H1 (cell line): ENCODE results near the gene IZUMO4. TPM values are rescaled to one million over a fixed set of nuclear protein-coding genes. Genes with fewer than 3 reads are reported as not detected.
A peak's percentile ranks its signal among the peaks of the same experiment; 100 is the strongest.

Experiments used
- CTCF ChIA-PET: fragments of 300-600 bp; sonication (Branson Sonifier 250); formaldehyde crosslinking; loops from one replicate; lab custom pipeline; 2021; ENCODE audit not compliant: partially characterized antibody; lab: Charles Lee
- POLR2A ChIA-PET: fragments of 300-600 bp; sonication (Branson Sonifier 250); formaldehyde crosslinking; loops from one replicate; lab custom pipeline; 2021; ENCODE audit warnings: inconsistent platforms; ENCODE audit not compliant: partially characterized antibody; lab: Charles Lee
- DNase-seq, 2 experiments: peaks; one replicate each; pipeline versions ENCODE4 v3.0.0 to v3.0.0-alpha.2; 2010 to 2022; ENCODE audit warnings: low spot score in 2 of 2, low read depth in 1 of 2, mixed read lengths in 1 of 2
- FAIRE-seq: peaks from 2 replicates; lab custom pipeline; 2011; peaks lifted over from hg19 to GRCh38; lab: Jason Lieb, UNC
- H2AFZ ChIP-seq: 2 replicates; pipeline ENCODE4 v1.8.1; 2012; ENCODE audit warnings: low read length, inconsistent platforms
- H2AK5ac ChIP-seq: 2 replicates; pipeline ENCODE4 v1.6.1; 2013; ENCODE audit warnings: low read depth, low read length
- H2BK120ac ChIP-seq: replicated peaks from 2 replicates; pipeline ENCODE3; 2013; ENCODE audit warnings: low read depth, low read length, inconsistent platforms
- H2BK12ac ChIP-seq: 2 replicates; pipeline ENCODE4 v1.6.1; 2013; ENCODE audit warnings: low read depth, low read length
- H2BK15ac ChIP-seq: 2 replicates; pipeline ENCODE4 v1.6.1; 2013; ENCODE audit warnings: low read length
- H2BK20ac ChIP-seq: 2 replicates; pipeline ENCODE4 v1.6.1; 2013; ENCODE audit warnings: low read length
- H2BK5ac ChIP-seq: 2 replicates; pipeline ENCODE4 v1.6.1; 2013; ENCODE audit warnings: low read depth, low read length
- H3K14ac ChIP-seq: 2 replicates; pipeline ENCODE4 v1.6.1; 2013; ENCODE audit warnings: inconsistent platforms; ENCODE audit not compliant: insufficient read length
- H3K18ac ChIP-seq: 2 replicates; pipeline ENCODE4 v1.6.1; 2013; ENCODE audit warnings: low read length; ENCODE audit errors: extremely low read depth
- H3K23ac ChIP-seq: 2 replicates; pipeline ENCODE4 v1.6.1; 2013; ENCODE audit warnings: inconsistent platforms; ENCODE audit not compliant: insufficient read length
- H3K23me2 ChIP-seq: 2 replicates; pipeline ENCODE4 v1.6.1; 2013; ENCODE audit warnings: low read depth, low read length
- H3K27ac ChIP-seq: 2 replicates; pipeline ENCODE4 v1.6.1; 2011; ENCODE audit warnings: low read depth, low read length, inconsistent platforms
- H3K27me3 ChIP-seq, 4 experiments: replicated peaks in 1 of 4; 1 replicate in 1 of 4; 2 replicates in 3 of 4; pipeline versions ENCODE4 v1.6.1 to v1.8.1; 2011 to 2013; ENCODE audit warnings: low read length in 3 of 4, mild to moderate bottlenecking in 3 of 4, inconsistent platforms in 2 of 4, mixed read lengths in 2 of 4, moderate library complexity in 1 of 4; ENCODE audit not compliant: control insufficient read depth in 3 of 4, insufficient read depth in 3 of 4; ENCODE audit errors: extremely low read depth in 1 of 4
- H3K36me3 ChIP-seq, 4 experiments: 2 replicates each; pipeline versions ENCODE4 v1.6.1 to v1.8.1; 2011 to 2013; ENCODE audit warnings: mild to moderate bottlenecking in 4 of 4, low read length in 3 of 4, moderate library complexity in 2 of 4, control low read depth in 1 of 4, inconsistent platforms in 1 of 4; ENCODE audit not compliant: insufficient read depth in 4 of 4, control insufficient read depth in 2 of 4
- H3K4ac ChIP-seq: replicated peaks from 2 replicates; pipeline ENCODE3; 2013; ENCODE audit warnings: low read length, low read depth, mixed read lengths, inconsistent platforms; ENCODE audit not compliant: insufficient read length
- H3K4me1 ChIP-seq, 4 experiments: replicated peaks in 1 of 4; 1 replicate in 1 of 4; 2 replicates in 3 of 4; pipeline versions ENCODE4 v1.6.1 to v1.8.1; 2011 to 2013; ENCODE audit warnings: low read length in 3 of 4, inconsistent platforms in 2 of 4, mixed read lengths in 1 of 4; ENCODE audit not compliant: insufficient read depth in 4 of 4, control insufficient read depth in 3 of 4
- H3K4me2 ChIP-seq, 2 experiments: 2 replicates each; pipeline versions ENCODE4 v1.6.1 to v1.8.1; 2011 to 2013; ENCODE audit warnings: low read depth in 2 of 2, low read length in 2 of 2, control low read depth in 1 of 2, inconsistent platforms in 1 of 2, mild to moderate bottlenecking in 1 of 2; ENCODE audit not compliant: insufficient read depth in 1 of 2
- H3K4me3 ChIP-seq, 4 experiments: fragments of 200-600, 300-600 bp in 1 of 4; sonication (generic), shearing (Covaris generic), sonication (Bioruptor Twin) in 1 of 4; 2 replicates each; pipeline versions ENCODE4 v1.5.1 to v1.8.1; 2011 to 2016; ENCODE audit warnings: low read length in 4 of 4, low read depth in 3 of 4, control low read depth in 2 of 4, inconsistent platforms in 2 of 4, mild to moderate bottlenecking in 2 of 4, mixed read lengths in 1 of 4, moderate library complexity in 1 of 4; ENCODE audit not compliant: insufficient read depth in 2 of 4; ENCODE audit errors: extremely low read depth in 1 of 4
- H3K56ac ChIP-seq: replicated peaks from 2 replicates; pipeline ENCODE3; 2013; ENCODE audit warnings: low read depth, mild to moderate bottlenecking, mixed read lengths, low read length, inconsistent platforms; ENCODE audit not compliant: insufficient read length
- H3K79me1 ChIP-seq: 2 replicates; pipeline ENCODE4 v1.6.1; 2013; ENCODE audit warnings: low read depth, low read length, control low read depth
- H3K79me2 ChIP-seq, 2 experiments: 2 replicates each; pipeline versions ENCODE4 v1.6.1 to v1.8.1; 2012 to 2013; ENCODE audit warnings: low read length in 2 of 2, mild to moderate bottlenecking in 2 of 2, inconsistent platforms in 1 of 2; ENCODE audit not compliant: insufficient read depth in 2 of 2, control insufficient read depth in 1 of 2
- H3K9ac ChIP-seq, 4 experiments: replicated peaks in 1 of 4; 1 replicate in 1 of 4; 2 replicates in 3 of 4; pipeline versions ENCODE4 v1.6.1 to v1.8.1; 2011 to 2013; ENCODE audit warnings: low read depth in 3 of 4, low read length in 3 of 4, control low read depth in 2 of 4, mild to moderate bottlenecking in 2 of 4, moderate library complexity in 2 of 4, inconsistent platforms in 1 of 4; ENCODE audit errors: extremely low read depth in 1 of 4
- H3K9me3 ChIP-seq, 2 experiments: 2 replicates each; pipeline versions ENCODE4 v1.6.1 to v1.8.1; 2012 to 2013; ENCODE audit warnings: mild to moderate bottlenecking in 2 of 2, moderate library complexity in 2 of 2, control low read depth in 1 of 2, inconsistent platforms in 1 of 2, low read depth in 1 of 2, low read length in 1 of 2, mixed read lengths in 1 of 2; ENCODE audit not compliant: insufficient read depth in 2 of 2
- H4K20me1 ChIP-seq, 2 experiments: replicated peaks in 1 of 2; 2 replicates each; pipeline versions ENCODE3 to v1.8.1; 2011 to 2013; ENCODE audit warnings: inconsistent platforms in 2 of 2, low read length in 2 of 2, mild to moderate bottlenecking in 1 of 2; ENCODE audit not compliant: insufficient read depth in 2 of 2, control insufficient read depth in 1 of 2
- H4K5ac ChIP-seq: 2 replicates; pipeline ENCODE4 v1.6.1; 2013; ENCODE audit warnings: low read length, low read depth, mixed read lengths, inconsistent platforms; ENCODE audit not compliant: insufficient read length
- H4K8ac ChIP-seq: 2 replicates; pipeline ENCODE4 v1.8.0; 2013; ENCODE audit warnings: mild to moderate bottlenecking, moderate library complexity, low read length, inconsistent platforms; ENCODE audit not compliant: insufficient read depth; ENCODE audit errors: extremely low read depth
- H4K91ac ChIP-seq: replicated peaks from 2 replicates; pipeline ENCODE3; 2013; ENCODE audit warnings: low read length, mixed read lengths, inconsistent platforms; ENCODE audit not compliant: insufficient read length
- BACH1 ChIP-seq: IDR thresholded peaks from 2 replicates; pipeline ENCODE4 v1.6.1; 2012; ENCODE audit warnings: low read length, improper control_type of control experiment
- CBX5 ChIP-seq: fragments of 300-800, 300-1000 bp; sonication (generic); IDR thresholded peaks from 2 replicates; pipeline ENCODE4 v1.7.1; 2016; ENCODE audit warnings: antibody characterized with exemption, low read length, low read depth
- CEBPB ChIP-seq: IDR thresholded peaks from 2 replicates; pipeline ENCODE4 v1.6.1; 2012; ENCODE audit warnings: low read depth, low read length
- CHD1 ChIP-seq: IDR thresholded peaks from 2 replicates; pipeline ENCODE4 v1.6.1; 2012; ENCODE audit warnings: low read depth, low read length, improper control_type of control experiment
- FOSL1 ChIP-seq: IDR thresholded peaks from 2 replicates; pipeline ENCODE4 v1.6.1; 2011; ENCODE audit warnings: mild to moderate bottlenecking, low read depth, low read length, moderate library complexity; ENCODE audit not compliant: insufficient read depth
- RBBP5 ChIP-seq: IDR thresholded peaks from 2 replicates; pipeline ENCODE4 v1.7.1; 2012; ENCODE audit warnings: low read depth, mild to moderate bottlenecking, inconsistent platforms, low read length, moderate library complexity, borderline replicate concordance
- RNF2 ChIP-seq: fragments of 200-900, 300-1000 bp; sonication (generic); IDR thresholded peaks from 2 replicates; pipeline ENCODE4 v1.7.1; 2016; ENCODE audit warnings: borderline replicate concordance, low read depth, mild to moderate bottlenecking, antibody characterized with exemption, low read length; ENCODE audit not compliant: poor library complexity, severe bottlenecking; ENCODE audit errors: missing control alignments
- SP4 ChIP-seq: IDR thresholded peaks from 2 replicates; pipeline ENCODE4 v1.6.1; 2012; ENCODE audit warnings: low read length, inconsistent platforms
- SRF ChIP-seq: IDR thresholded peaks from 2 replicates; pipeline ENCODE4 v1.6.1; 2011; ENCODE audit warnings: mild to moderate bottlenecking, low read depth, low read length, moderate library complexity
- WGBS, 2 experiments: shearing (Covaris generic) in 1 of 2; methylation state at CpG; one replicate each; pipeline versions ENCODE4 v1.1.6 to v1.1.7; 2013 to 2015; ENCODE audit warnings: low lambda C conversion rate in 2 of 2, mixed read lengths in 2 of 2, inconsistent platforms in 1 of 2, low coverage in 1 of 2, missing lambda C conversion rate in 1 of 2; ENCODE audit not compliant: insufficient replicate concordance in 2 of 2, insufficient coverage in 1 of 2, insufficient read length in 1 of 2; ENCODE audit errors: extremely low coverage in 1 of 2, missing lambda C conversion rate in 1 of 2; 5-methylcytosine and 5-hydroxymethylcytosine counted together
- polyA plus RNA-seq, 7 experiments: library from polyadenylated mRNA; depleted of rRNA in 3 of 7; stranded (reverse) in 5 of 7; unstranded in 2 of 7; fragments of >200 nt in 5 of 7; fragments of 200-250 nt in 2 of 7; gene quantifications; 1 replicate in 5 of 7; 2 replicates in 1 of 7; 4 replicates in 1 of 7; pipeline versions ENCODE4 v1.2.1 to v1.2.3, GENCODE V29; 2011 to 2013; ENCODE audit warnings: missing spikeins in 2 of 7, mixed read lengths in 2 of 7
- total RNA-seq: library from RNA; stranded (reverse); fragmentation: NEBNext Ultra II Directional; extraction: Animal tissue kit (Norgen Biotek cat#: 25700); gene quantifications from 2 replicates; pipeline ENCODE4 v1.2.1, GENCODE V29; 2021

IZUMO4 gene
- total and polyA plus RNA-seq, 2 of the 8 experiments (the other 6 are each of a cell fraction or from before 2014, with no cell fraction given): 1.8 to 1.9 TPM

DNA sequence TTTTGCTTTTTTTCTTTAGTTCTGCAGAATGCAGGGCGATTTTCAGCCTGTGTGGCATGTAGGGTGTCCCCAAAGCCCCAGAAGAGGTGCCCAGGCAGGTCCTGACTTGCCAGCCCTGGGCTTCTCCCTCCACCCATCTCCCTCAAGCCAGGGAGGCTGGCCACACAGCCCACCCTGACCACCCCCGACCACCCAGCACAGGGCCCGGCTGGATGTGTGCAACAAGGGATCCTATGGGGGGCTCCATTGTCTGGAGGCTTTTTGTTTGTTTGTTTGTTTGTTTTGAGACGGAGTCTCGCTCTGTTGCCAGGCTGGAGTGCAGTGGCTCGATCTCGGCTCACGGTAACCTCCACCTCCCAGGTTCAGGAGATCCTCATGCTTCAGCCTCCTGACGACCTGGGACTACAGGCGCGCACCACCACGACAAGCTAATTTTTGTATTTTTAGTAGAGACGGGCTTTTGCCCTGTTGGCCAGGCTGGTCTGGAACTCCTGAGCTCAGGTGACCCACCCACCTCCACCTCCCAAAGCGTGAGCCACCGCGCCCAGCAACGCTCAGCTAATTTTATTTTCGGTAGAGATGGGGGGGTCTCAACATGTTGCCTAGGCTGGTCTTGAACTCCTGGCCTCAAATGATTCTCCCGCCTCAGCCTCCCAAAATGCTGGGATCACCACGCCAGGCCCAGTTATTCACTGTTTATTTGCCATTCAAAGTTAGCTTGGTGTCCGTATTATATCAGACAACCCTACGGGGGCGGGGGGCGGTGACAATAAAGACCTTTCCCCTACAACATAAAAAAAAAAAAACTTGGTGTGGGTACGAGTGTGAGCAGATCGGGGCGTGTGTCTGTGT lies 37.9 kb upstream of the IZUMO4 start:
- peak overlapping the region; percentile 98 for H2BK12ac ChIP-seq
- no peak overlapping the region for H2BK15ac ChIP-seq
- FAIRE-seq (no peak), DNase-seq (no peak)
- no peaks in the 10 kb centered on the region for H3K36me3 ChIP-seq
- H4K8ac ChIP-seq: peak overlapping the region; percentile 91
- H2AK5ac ChIP-seq: peak overlapping the region; percentile 93; the same call in 1 of the 2 replicates
- no peaks in the 10 kb centered on the region for H4K20me1 ChIP-seq
- H3K9me3 ChIP-seq: no peaks in the 10 kb centered on the region
- peaks cover 5% of the 10 kb centered on the region; the same call in 1 of the 2 replicates for H3K23me2 ChIP-seq
- no peak overlapping the region for H3K4me3 ChIP-seq
- no peak overlapping the region for H2AFZ ChIP-seq
- H3K4me1 ChIP-seq: peaks cover 4 to 32% (median 24%) of the 10 kb centered on the region in 4 experiments
- H3K79me2 ChIP-seq: no peaks in the 10 kb centered on the region
- H3K18ac ChIP-seq: 0 out of 2 replicates have a peak overlapping the region, but pooled peaks have one; percentile 9
- no peak overlapping the region; a peak in 1 of 7 replicates for H3K9ac ChIP-seq
- no peak overlapping the region for H3K14ac ChIP-seq
- WGBS, 2 experiments: 94% methylated on average over 23 of the region's 27 CpGs; no CpG with 5 or more reads in 1 of the 2 experiments
- peak overlapping the region; percentile 87 for H2BK5ac ChIP-seq
- H2BK120ac ChIP-seq: peak overlapping the region; percentile 64
- peak overlapping the region; percentile 21 for H4K5ac ChIP-seq
- no peak overlapping the region for H3K23ac ChIP-seq
- H3K4me2 ChIP-seq: no peak overlapping the region
- H2BK20ac ChIP-seq: no peak overlapping the region
- no peak overlapping the region for H3K56ac ChIP-seq
- H4K91ac ChIP-seq: peak overlapping the region; percentile 91
- 0 out of 2 replicates have a peak overlapping the region, but pooled peaks have one; percentile 51 for H3K27ac ChIP-seq
- no peaks in the 10 kb centered on the region for H3K27me3 ChIP-seq
- ChIA-PET CTCF (interaction anchor here (0.5 to 3.2 kb wide), 8 partner anchors 10 to 229 kb away, joined by 3 to 16 read pairs (median 4); no protein-coding TSS in a partner anchor), POLR2A (interaction anchor here (0.7 to 22.2 kb wide), 9 partner anchors 10 to 211 kb away, joined by 3 to 524 read pairs (median 3); no protein-coding TSS in a partner anchor)
- H3K4ac ChIP-seq: no peak overlapping the region
- no peaks in the 10 kb centered on the region for H3K79me1 ChIP-seq
- no peak for TF ChIP-seq SP4
- no peak for TF ChIP-seq RNF2
- no peak for TF ChIP-seq CHD1
- TF ChIP-seq SRF: no peak
- TF ChIP-seq FOSL1: no peak
- TF ChIP-seq RBBP5: no peak
- no peak for TF ChIP-seq BACH1
- no peak for TF ChIP-seq CBX5
- TF ChIP-seq CEBPB: no peak
